ENCODE results near the gene LGR6. TPM values are rescaled to one million over a fixed set of nuclear protein-coding genes. Genes with fewer than 3 reads are reported as not detected.

LGR6 gene
- total and polyA plus RNA-seq, 8 donors: 0.15 to 3.5 (median 0.58) TPM; not detected in 4

DNA sequence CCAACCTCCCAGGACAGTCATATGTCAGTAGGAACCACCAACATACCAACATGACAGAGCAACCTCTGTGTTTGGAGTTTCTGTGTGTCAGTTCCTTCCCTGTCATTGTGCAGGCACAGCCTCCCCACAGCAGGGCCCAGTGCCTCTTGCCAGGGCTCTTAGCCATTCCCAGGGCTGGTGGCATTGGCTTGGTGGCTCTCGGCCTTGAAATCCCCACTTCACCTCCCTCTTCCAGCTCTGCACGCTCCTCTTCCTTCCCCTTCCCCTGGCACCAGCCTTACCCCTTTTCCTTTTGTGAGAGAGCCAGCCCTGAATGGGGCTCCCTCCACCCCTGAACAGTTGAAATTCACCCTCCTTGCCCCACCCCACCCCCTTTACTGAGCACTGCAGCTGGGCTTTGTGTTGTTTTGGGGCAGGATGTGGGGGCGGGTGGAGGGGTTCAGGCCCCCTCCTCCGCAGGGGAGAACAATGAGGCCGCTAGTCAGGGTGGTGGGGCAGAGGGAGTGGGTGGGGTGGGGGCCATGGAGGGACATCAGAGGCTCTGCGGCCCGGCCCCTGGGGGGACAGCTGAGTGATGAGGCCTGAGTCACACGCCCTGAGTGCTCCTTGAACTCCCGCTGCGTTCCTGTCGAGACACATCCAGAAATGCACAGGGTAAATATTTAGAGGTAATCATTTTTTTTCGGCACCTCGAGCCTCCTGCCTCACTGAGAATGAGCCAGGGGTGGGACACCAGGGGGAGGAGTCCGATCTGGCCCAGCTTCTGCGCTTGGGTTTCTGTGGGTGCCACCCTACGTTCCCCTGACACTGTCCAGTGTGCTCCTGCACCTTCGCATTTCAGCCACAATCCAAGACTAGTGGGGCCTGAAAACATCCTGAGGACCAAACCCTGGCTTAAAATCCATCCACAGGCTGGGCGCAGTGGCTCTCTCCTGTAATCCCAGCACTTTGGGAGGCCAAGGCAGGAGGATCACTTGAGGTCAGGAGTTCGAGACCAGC lies 28.6 kb downstream of the LGR6 start:
- Histone ChIP-seq H3K4me3 (no peak overlapping the region), H3K27ac (no peak overlapping the region), H3K4me1 (peaks cover 0 to 4% (median 0%) of the 10 kb centered on the region in 4 donors), H3K9me3 (no peaks in the 10 kb centered on the region), H3K27me3 (peaks cover 0 to 32% (median 10%) of the 10 kb centered on the region in 3 donors), H3K36me3 (no peaks in the 10 kb centered on the region)
- no peak for TF ChIP-seq EP300 (IDR thresholded peaks at IDR 0.05)
- TF ChIP-seq, protein P1, sequence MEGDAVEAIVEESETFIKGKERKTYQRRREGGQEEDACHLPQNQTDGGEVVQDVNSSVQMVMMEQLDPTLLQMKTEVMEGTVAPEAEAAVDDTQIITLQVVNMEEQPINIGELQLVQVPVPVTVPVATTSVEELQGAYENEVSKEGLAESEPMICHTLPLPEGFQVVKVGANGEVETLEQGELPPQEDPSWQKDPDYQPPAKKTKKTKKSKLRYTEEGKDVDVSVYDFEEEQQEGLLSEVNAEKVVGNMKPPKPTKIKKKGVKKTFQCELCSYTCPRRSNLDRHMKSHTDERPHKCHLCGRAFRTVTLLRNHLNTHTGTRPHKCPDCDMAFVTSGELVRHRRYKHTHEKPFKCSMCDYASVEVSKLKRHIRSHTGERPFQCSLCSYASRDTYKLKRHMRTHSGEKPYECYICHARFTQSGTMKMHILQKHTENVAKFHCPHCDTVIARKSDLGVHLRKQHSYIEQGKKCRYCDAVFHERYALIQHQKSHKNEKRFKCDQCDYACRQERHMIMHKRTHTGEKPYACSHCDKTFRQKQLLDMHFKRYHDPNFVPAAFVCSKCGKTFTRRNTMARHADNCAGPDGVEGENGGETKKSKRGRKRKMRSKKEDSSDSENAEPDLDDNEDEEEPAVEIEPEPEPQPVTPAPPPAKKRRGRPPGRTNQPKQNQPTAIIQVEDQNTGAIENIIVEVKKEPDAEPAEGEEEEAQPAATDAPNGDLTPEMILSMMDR (IDR thresholded peaks at IDR 0.05): no peak
- TF ChIP-seq POLR2A (IDR thresholded peaks at IDR 0.05): no peak
- no peak for TF ChIP-seq POLR2AphosphoS5 (IDR thresholded peaks at IDR 0.05)
- WGBS, 5 donors: 60 to 65% (median 61%) methylated on average over 18 to 19 of the region's 19 CpGs
- intact Hi-C loops (cut with DNase I; ENCODE audit: low total_unique reads): no loop called here
- DNase-seq: no peak

DNA sequence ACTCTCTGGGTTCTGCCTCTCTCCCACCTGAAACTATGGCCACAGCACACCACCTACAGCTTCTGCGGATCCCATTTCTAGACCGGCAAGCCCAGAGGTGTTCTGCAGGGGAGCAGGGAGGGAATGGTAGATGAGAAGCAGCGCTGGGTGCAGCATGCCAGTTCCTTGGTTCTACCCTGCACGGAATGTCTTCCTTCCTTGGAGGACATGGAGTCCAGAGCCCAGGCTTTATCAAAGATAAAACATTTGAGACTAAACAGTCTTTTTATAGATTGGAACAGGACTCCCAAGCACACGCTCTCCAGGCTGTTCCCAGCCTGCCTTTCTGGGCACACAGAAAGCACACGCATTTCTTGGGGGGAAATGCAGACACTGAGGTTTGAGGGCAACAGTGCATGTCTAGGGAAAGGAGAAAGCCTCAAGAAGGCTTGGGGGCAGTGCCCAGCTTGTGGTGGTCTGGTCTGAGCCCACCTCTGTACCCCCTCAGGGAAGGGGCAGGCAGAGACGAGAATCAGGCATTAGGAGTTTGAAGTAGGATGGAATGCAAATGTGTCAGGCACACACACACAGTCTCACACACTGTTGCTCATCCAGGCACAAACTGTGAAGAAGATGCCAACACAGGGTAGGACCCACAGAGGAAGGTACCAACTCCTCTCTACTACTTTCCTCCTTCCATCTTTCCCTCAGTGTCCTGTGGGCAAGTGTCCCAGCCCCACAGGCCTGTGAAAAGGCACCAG lies 29.7 kb downstream of the LGR6 start:
- TF ChIP-seq, protein P1 (IDR thresholded peaks at IDR 0.05): no peak
- intact Hi-C loops (cut with DNase I; ENCODE audit: low total_unique reads): no loop called here

DNA sequence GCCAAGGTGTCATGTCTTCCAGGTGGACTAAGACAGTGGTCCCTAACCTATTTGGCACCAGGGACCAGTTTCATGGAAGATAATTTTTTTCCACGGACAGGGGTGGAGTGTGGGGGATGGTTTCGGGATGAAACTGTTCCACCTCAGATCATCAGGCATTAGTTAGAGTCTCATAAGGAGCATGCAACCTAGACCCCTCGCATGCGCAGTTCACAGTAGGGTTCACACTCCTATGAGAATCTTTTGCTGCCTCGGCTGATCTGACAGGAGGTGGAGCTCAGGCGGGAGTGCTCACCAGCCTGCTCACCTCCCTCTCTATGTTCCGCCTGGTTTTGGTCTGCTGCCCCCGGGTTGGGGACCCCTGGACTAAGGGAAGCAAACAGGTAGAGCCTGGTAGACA lies 30.9 kb downstream of the LGR6 start:
- Histone ChIP-seq H3K9me3 (no peaks in the 10 kb centered on the region), H3K4me1 (peaks cover 0 to 4% (median 0%) of the 10 kb centered on the region in 4 donors), H3K27me3 (peaks cover 0 to 19% (median 0%) of the 10 kb centered on the region in 3 donors), H3K27ac (no peak overlapping the region), H3K4me3 (no peak overlapping the region), H3K36me3 (no peaks in the 10 kb centered on the region)
- DNase-seq: no peak
- 82 to 91% (median 89%) methylated on average over 7 to 8 of the region's 8 CpGs for WGBS, 5 donors
- intact Hi-C loops (cut with DNase I; ENCODE audit: low total_unique reads): no loop called here
- TF ChIP-seq POLR2A (IDR thresholded peaks at IDR 0.05): no peak
- no peak for TF ChIP-seq EP300 (IDR thresholded peaks at IDR 0.05)
- TF ChIP-seq, protein P1 (IDR thresholded peaks at IDR 0.05): no peak
- TF ChIP-seq POLR2AphosphoS5 (IDR thresholded peaks at IDR 0.05): no peak

More for the DNA sequence above, 29.7 kb downstream of the LGR6 start:
- Histone ChIP-seq H3K27me3 (peaks cover 0 to 28% (median 7%) of the 10 kb centered on the region in 3 donors), H3K4me3 (no peak overlapping the region), H3K36me3 (no peaks in the 10 kb centered on the region), H3K4me1 (peaks cover 0 to 4% (median 0%) of the 10 kb centered on the region in 4 donors), H3K27ac (no peak overlapping the region), H3K9me3 (no peaks in the 10 kb centered on the region)
- 44 to 76% (median 51%) methylated on average over 7 of the region's 7 CpGs for WGBS, 5 donors
- no peak for DNase-seq

DNA sequence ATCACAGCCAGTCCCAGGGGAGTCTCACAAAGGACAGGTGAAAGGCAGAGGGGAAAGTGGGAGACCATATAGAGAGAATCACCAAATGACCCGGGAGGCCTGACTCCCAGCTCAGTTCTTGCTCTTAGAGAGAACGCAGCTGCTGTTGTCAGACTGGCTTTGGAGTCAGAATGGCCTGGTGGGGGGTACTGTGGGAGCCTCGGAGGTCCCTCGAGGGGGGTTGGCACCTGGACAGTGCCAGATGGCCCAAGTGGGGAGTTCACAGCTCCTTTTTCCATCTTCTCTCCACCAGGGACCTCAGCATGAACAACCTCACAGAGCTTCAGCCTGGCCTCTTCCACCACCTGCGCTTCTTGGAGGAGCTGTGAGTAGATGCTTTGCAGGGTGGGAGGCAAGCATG lies 31.5 kb downstream of the LGR6 start:
- no peak for TF ChIP-seq POLR2AphosphoS5 (IDR thresholded peaks at IDR 0.05)
- TF ChIP-seq EP300 (IDR thresholded peaks at IDR 0.05): no peak
- TF ChIP-seq POLR2A (IDR thresholded peaks at IDR 0.05): no peak
- Histone ChIP-seq H3K4me1 (peaks cover 0 to 4% (median 0%) of the 10 kb centered on the region in 4 donors), H3K36me3 (no peaks in the 10 kb centered on the region), H3K27me3 (peaks cover 0 to 19% (median 0%) of the 10 kb centered on the region in 3 donors), H3K27ac (no peak overlapping the region), H3K4me3 (no peak overlapping the region), H3K9me3 (no peaks in the 10 kb centered on the region)
- no peak for DNase-seq
- intact Hi-C loops (cut with DNase I; ENCODE audit: low total_unique reads): no loop called here
- WGBS, 5 donors: 73 to 87% (median 81%) methylated on average over 5 of the region's 5 CpGs
